ENCODE data around the gene SLC6A16.

GRCh38 chr19:49316284-49316683, 8.7 kb downstream of the SLC6A16 start:
- TF ChIP-seq CTCF (IDR thresholded peaks at IDR 0.05) (no peak), POLR2A (IDR thresholded peaks at IDR 0.05) (no peak)
